Psoas muscle (tissue), 8 donors: ENCODE results near the gene ELMO1. TPM values are rescaled to one million over a fixed set of nuclear protein-coding genes. Genes with fewer than 3 reads are reported as not detected.

Source experiments
- ATAC-seq, 4 donors: fragments of 200-7000 bp; cut with Tn5 transposase; one replicate each; pipeline ENCODE4 v1.9.1; 2020; ENCODE audit warnings: moderate library complexity in 3 of 4, mild to moderate bottlenecking in 2 of 4
- DNase-seq, 2 donors: peaks; one replicate each; pipeline ENCODE4 v3.0.0-alpha.2; 2020
- H3K27ac ChIP-seq: fragments of 200-600 bp; one replicate; pipeline ENCODE4 v1.8.0; 2022
- H3K27me3 ChIP-seq, 3 donors: fragments of 200-600 bp in 1 of 3; one replicate each; pipeline versions ENCODE4 v1.6.1 to v1.8.0; 2013 to 2022; ENCODE audit warnings: low read length in 2 of 3, mild to moderate bottlenecking in 2 of 3, moderate library complexity in 1 of 3; ENCODE audit not compliant: insufficient read depth in 3 of 3
- H3K36me3 ChIP-seq, 2 donors: fragments of 200-600 bp in 1 of 2; one replicate each; pipeline versions ENCODE4 v1.6.1 to v1.8.0; 2013 to 2022; ENCODE audit warnings: low read depth in 1 of 2, mild to moderate bottlenecking in 1 of 2, moderate library complexity in 1 of 2; ENCODE audit not compliant: insufficient read depth in 1 of 2
- H3K4me1 ChIP-seq: fragments of 200-600 bp; one replicate; pipeline ENCODE4 v1.8.0; 2022
- H3K4me3 ChIP-seq: fragments of 200-600 bp; one replicate; pipeline ENCODE4 v1.8.0; 2022; ENCODE audit warnings: mild to moderate bottlenecking
- H3K9me3 ChIP-seq: fragments of 200-600 bp; one replicate; pipeline ENCODE4 v1.8.0; 2022
- CTCF ChIP-seq: fragments of 200-600 bp; IDR thresholded peaks from one replicate; pipeline ENCODE4 v1.8.0; 2022; ENCODE audit warnings: antibody characterized with exemption
- WGBS, 3 donors: extraction: QIAGEN DNeasy Blood & Tissue Kit; methylation state at CpG; one replicate each; pipeline versions ENCODE4 v1.1.6 to v1.1.7; 2013; 5-methylcytosine and 5-hydroxymethylcytosine counted together
- intact Hi-C, 2 donors: fragments of 100-400 bp; cut with DNase I; formaldehyde crosslinking; loops; one replicate each; pipeline versions ENCODE4 v1.11.0 to v1.14.2; 2022
- polyA plus RNA-seq, 3 donors: library from polyadenylated mRNA; stranded (reverse); fragments of 200-250 nt; gene quantifications; one replicate each; pipeline ENCODE4 v1.2.3, GENCODE V29; 2013
- total RNA-seq, 4 donors: library from RNA; stranded (reverse); fragmentation: NEBNext Ultra II Directional in 2 of 4; extraction: Animal tissue kit (Norgen Biotek cat#: 25700) in 2 of 4; gene quantifications; one replicate each; pipeline versions ENCODE4 v1.2.1 to v1.2.4, GENCODE V29; 2021 to 2023
- donor health status: healthy with polysubstance abuse.
- donor health status: DM: no; HTN: no; CAD: no; lungs with moderate emphysema.
- donor health status: Bipolar disorder and iron deficiency.
- donor health status: healthy.
- donor health status: DM: yes; HTN: yes; CAD: no.
- donor health status: DM: no; HTN: no; CAD: no.
- donor health status: DM: no; HTN: no; CAD: no.
- donor health status: DM: yes; HTN: yes; CAD: no.

The ELMO1 gene
- total and polyA plus RNA-seq, 7 donors = 2.8 to 8.1 (median 6.9) TPM

GRCh38 chr7:36874041-36874440 is 574.6 kb downstream of the ELMO1 start:
- ATAC-seq = no peak

DNA sequence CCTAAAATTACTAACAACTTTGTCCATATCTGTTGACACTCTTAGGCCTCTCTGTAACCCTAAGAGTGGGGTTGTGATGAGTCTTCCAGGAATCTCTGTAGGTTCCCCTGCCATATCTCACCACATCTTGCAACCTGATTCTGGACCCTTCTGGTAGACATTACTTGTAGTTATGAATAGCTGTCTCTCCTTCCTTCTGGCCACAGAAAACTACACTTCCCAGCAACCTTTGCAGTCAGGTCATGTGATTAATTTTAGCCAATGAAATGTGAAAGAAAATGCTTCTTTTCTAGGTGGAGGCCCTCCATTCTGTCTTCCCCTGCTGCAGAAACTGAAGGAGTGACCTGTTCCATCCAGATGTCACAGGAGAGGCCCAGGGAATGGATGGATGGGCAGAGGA is 576.8 kb downstream of the ELMO1 start:
- no peaks in the 10 kb centered on the region for H3K9me3 ChIP-seq
- H3K36me3 ChIP-seq = no peaks in the 10 kb centered on the region
- ATAC-seq = no peak
- intact Hi-C loops = no loop called here
- H3K4me1 ChIP-seq = no peaks in the 10 kb centered on the region
- H3K27ac ChIP-seq = no peak overlapping the region
- no peak overlapping the region for H3K4me3 ChIP-seq
- DNase-seq = no peak
- H3K27me3 ChIP-seq = no peaks in the 10 kb centered on the region
- TF ChIP-seq CTCF = no peak

More at GRCh38 chr7:36874041-36874440, 574.6 kb downstream of the ELMO1 start:
- Histone ChIP-seq H3K9me3 (no peaks in the 10 kb centered on the region), H3K36me3 (no peaks in the 10 kb centered on the region), H3K27ac (no peak overlapping the region), H3K27me3 (no peaks in the 10 kb centered on the region), H3K4me1 (no peaks in the 10 kb centered on the region), H3K4me3 (no peak overlapping the region)
- DNase-seq = no peak
- intact Hi-C loops = no loop called here
- 95 to 100% (median 98%) methylated on average over 2 of the region's 2 CpGs for WGBS, 3 donors
- TF ChIP-seq CTCF = no peak

GRCh38 chr7:36871355-36871738 is 577.3 kb downstream of the ELMO1 start:
- DNase-seq (no peak), ATAC-seq (no peak)
- no peaks in the 10 kb centered on the region for H3K9me3 ChIP-seq
- no peaks in the 10 kb centered on the region for H3K36me3 ChIP-seq
- intact Hi-C loops = no loop called here
- H3K4me1 ChIP-seq = no peaks in the 10 kb centered on the region
- H3K27ac ChIP-seq = no peak overlapping the region
- TF ChIP-seq CTCF = no peak
- no peak overlapping the region for H3K4me3 ChIP-seq
- H3K27me3 ChIP-seq = no peaks in the 10 kb centered on the region
- WGBS, 3 donors = 35 to 98% (median 95%) methylated on average over 1 of the region's 1 CpG

- ATAC-seq (no peak), DNase-seq (no peak)
- Histone ChIP-seq H3K27ac (no peak overlapping the region), H3K36me3 (no peaks in the 10 kb centered on the region), H3K9me3 (no peaks in the 10 kb centered on the region), H3K27me3 (no peaks in the 10 kb centered on the region), H3K4me3 (no peak overlapping the region), H3K4me1 (no peaks in the 10 kb centered on the region)
- intact Hi-C loops = no loop called here
- 95 to 100% (median 97%) methylated on average over 1 of the region's 1 CpG for WGBS, 3 donors
- TF ChIP-seq CTCF = no peak
These were observed 577.9 kb downstream of the ELMO1 start for GRCh38 chr7:36870625-36871354.
